GM23338 (cell line): Measurements from ENCODE around the gene H2AZ2. TPM values are rescaled to one million over a fixed set of nuclear protein-coding genes. Genes with fewer than 3 reads are reported as not detected.
"Not testable (repeated sequence)": the region's sequence is repeated elsewhere in the genome, so short reads cannot be mapped to it uniquely, and the experiment has no call there.

Source experiments
- ATAC-seq: fragments of 200-7000 bp; cut with Tn5 transposase; 3 replicates; pipeline ENCODE4 v1.9.1; 2020
- DNase-seq: peaks from one replicate; pipeline ENCODE4 v3.0.0-alpha.2; 2015; ENCODE audit warnings: low spot score
- H2AFZ ChIP-seq: fragments of 200-600 bp; sonication (generic); 2 replicates; pipeline ENCODE4 v1.8.0; 2016; ENCODE audit warnings: antibody characterized with exemption, mild to moderate bottlenecking, moderate library complexity
- H3F3A ChIP-seq: fragments of 200-600 bp; sonication (generic); replicated peaks from 2 replicates; pipeline ENCODE4 v1.8.0; 2017; ENCODE audit warnings: antibody characterized with exemption, mixed run types, low read depth
- H3K27ac ChIP-seq: fragments of 200-600 bp; sonication (generic); 2 replicates; pipeline ENCODE4 v1.6.1; 2016; ENCODE audit warnings: low read depth
- H3K27me3 ChIP-seq: fragments of 200-600 bp; sonication (generic); 2 replicates; pipeline ENCODE4 v1.8.0; 2016; ENCODE audit warnings: mild to moderate bottlenecking, mixed run types, moderate library complexity; ENCODE audit not compliant: insufficient read depth
- H3K36me3 ChIP-seq: fragments of 200-600 bp; sonication (generic); 2 replicates; pipeline ENCODE4 v1.8.0; 2016; ENCODE audit warnings: mild to moderate bottlenecking; ENCODE audit not compliant: insufficient read depth
- H3K4me1 ChIP-seq: fragments of 200-600 bp; sonication (generic); 2 replicates; pipeline ENCODE4 v1.8.0; 2016; ENCODE audit warnings: mild to moderate bottlenecking, moderate library complexity; ENCODE audit not compliant: insufficient read depth
- H3K4me2 ChIP-seq: fragments of 200-600 bp; sonication (generic); 2 replicates; pipeline ENCODE4 v1.7.1; 2017; ENCODE audit warnings: mixed run types
- H3K4me3 ChIP-seq: fragments of 200-600 bp; sonication (generic); 2 replicates; pipeline ENCODE4 v1.6.1; 2016; ENCODE audit warnings: mixed run types
- H3K79me2 ChIP-seq: fragments of 200-600 bp; sonication (generic); replicated peaks from 2 replicates; pipeline ENCODE4 v1.8.0; 2017; ENCODE audit warnings: mild to moderate bottlenecking; ENCODE audit not compliant: insufficient read depth
- H3K9me2 ChIP-seq: fragments of 200-600 bp; sonication (generic); 2 replicates; pipeline ENCODE4 v1.8.0; 2017; ENCODE audit not compliant: insufficient read depth
- H4K20me1 ChIP-seq: fragments of 200-600 bp; sonication (generic); replicated peaks from 2 replicates; pipeline ENCODE4 v1.8.0; 2017; ENCODE audit warnings: mild to moderate bottlenecking; ENCODE audit not compliant: insufficient read depth
- H3K27ac Mint-ChIP-seq: 2 replicates; pipeline ENCODE4 v1.8.0; 2020; ENCODE audit warnings: inconsistent platforms, mild to moderate bottlenecking, moderate library complexity, mixed read lengths
- H3K27me3 Mint-ChIP-seq: 3 replicates; pipeline ENCODE4 v1.8.0; 2022; ENCODE audit warnings: low read depth, mild to moderate bottlenecking, moderate library complexity, mixed read lengths, inconsistent platforms; ENCODE audit not compliant: insufficient read depth, poor library complexity
- H3K36me3 Mint-ChIP-seq: 3 replicates; pipeline ENCODE4 v1.8.0; 2021; ENCODE audit warnings: low read depth, mild to moderate bottlenecking, inconsistent platforms, moderate library complexity, mixed read lengths
- H3K4me1 Mint-ChIP-seq: 3 replicates; pipeline ENCODE4 v1.8.0; 2020; ENCODE audit warnings: mild to moderate bottlenecking, inconsistent platforms, mixed read lengths
- H3K4me3 Mint-ChIP-seq: 3 replicates; pipeline ENCODE4 v1.8.0; 2021; ENCODE audit warnings: moderate library complexity, mild to moderate bottlenecking, inconsistent platforms, mixed read lengths
- H3K9me3 Mint-ChIP-seq: 3 replicates; pipeline ENCODE4 v1.8.0; 2020; ENCODE audit warnings: moderate library complexity, mild to moderate bottlenecking, inconsistent platforms, mixed read lengths
- CREB1 ChIP-seq: fragments of 250-450 bp; sonication (Bioruptor Pico); IDR thresholded peaks from 2 replicates; pipeline ENCODE4 v1.5.0; 2020; ENCODE audit warnings: low read depth, mild to moderate bottlenecking, moderate library complexity
- NANOG ChIP-seq: IDR thresholded peaks from 2 replicates; pipeline ENCODE4 v1.6.1; 2016; ENCODE audit warnings: antibody characterized with exemption, borderline replicate concordance
- ZNF114 ChIP-seq: fragments of 250-450 bp; sonication (Bioruptor Pico); IDR thresholded peaks from 2 replicates; pipeline ENCODE4 v1.5.0; 2020; ENCODE audit warnings: mild to moderate bottlenecking, moderate library complexity
- ZNF331 ChIP-seq: fragments of 250-450 bp; sonication (Bioruptor Pico); IDR thresholded peaks from 2 replicates; pipeline ENCODE4 v1.5.0; 2020; ENCODE audit warnings: low read depth, mild to moderate bottlenecking, moderate library complexity
- polyA plus RNA-seq: library from polyadenylated mRNA; unstranded; fragments of >200 nt; fragmentation: Nextera tagmentation; extraction: Ambion mirVana; gene quantifications from 2 replicates; pipeline ENCODE4 v1.2.1, GENCODE V29; 2016
- total RNA-seq: library from RNA; depleted of rRNA; stranded (reverse); fragments of >200 nt; shearing (Covaris generic); gene quantifications from 2 replicates; pipeline ENCODE4 v1.2.3, GENCODE V29; 2014
- TF ChIP-seq, protein P1 (sequence below): fragments of 250-450 bp; sonication (Bioruptor Pico); IDR thresholded peaks from 2 replicates; pipeline ENCODE4 v1.5.0; 2020; ENCODE audit warnings: mild to moderate bottlenecking, moderate library complexity
- TF ChIP-seq, protein P2 (sequence below): IDR thresholded peaks from one replicate; pipeline ENCODE4 v1.6.1; 2018; ENCODE audit warnings: antibody characterized with exemption; ENCODE audit not compliant: unreplicated experiment
- TF ChIP-seq, protein P3 (sequence below), 2 experiments: fragments of 200-600 bp in 1 of 2; sonication (generic) in 1 of 2; conservative IDR thresholded peaks; 2 replicates each; pipeline versions ENCODE4 v1.5.1 to v1.6.1; 2016 to 2017; ENCODE audit warnings: antibody characterized with exemption in 2 of 2, low read depth in 2 of 2, mild to moderate bottlenecking in 2 of 2, moderate library complexity in 1 of 2

Gene H2AZ2
- total and polyA plus RNA-seq, 2 experiments from 2014 or later = 215 to 390 TPM

GRCh38 chr7:44846816-44847508, 925 bp downstream of the H2AZ2 start:
- DNase-seq (no peak), ATAC-seq (no peak)
- H3K36me3 Mint-ChIP-seq = peaks cover 11% of the 10 kb centered on the region
- peaks cover 6% of the 10 kb centered on the region for H3K27me3 Mint-ChIP-seq
- H3K4me1 Mint-ChIP-seq = peaks cover 13% of the 10 kb centered on the region
- no peak for TF ChIP-seq ZNF331 (CRISPR knock-in tag)
- TF ChIP-seq, protein P1, sequence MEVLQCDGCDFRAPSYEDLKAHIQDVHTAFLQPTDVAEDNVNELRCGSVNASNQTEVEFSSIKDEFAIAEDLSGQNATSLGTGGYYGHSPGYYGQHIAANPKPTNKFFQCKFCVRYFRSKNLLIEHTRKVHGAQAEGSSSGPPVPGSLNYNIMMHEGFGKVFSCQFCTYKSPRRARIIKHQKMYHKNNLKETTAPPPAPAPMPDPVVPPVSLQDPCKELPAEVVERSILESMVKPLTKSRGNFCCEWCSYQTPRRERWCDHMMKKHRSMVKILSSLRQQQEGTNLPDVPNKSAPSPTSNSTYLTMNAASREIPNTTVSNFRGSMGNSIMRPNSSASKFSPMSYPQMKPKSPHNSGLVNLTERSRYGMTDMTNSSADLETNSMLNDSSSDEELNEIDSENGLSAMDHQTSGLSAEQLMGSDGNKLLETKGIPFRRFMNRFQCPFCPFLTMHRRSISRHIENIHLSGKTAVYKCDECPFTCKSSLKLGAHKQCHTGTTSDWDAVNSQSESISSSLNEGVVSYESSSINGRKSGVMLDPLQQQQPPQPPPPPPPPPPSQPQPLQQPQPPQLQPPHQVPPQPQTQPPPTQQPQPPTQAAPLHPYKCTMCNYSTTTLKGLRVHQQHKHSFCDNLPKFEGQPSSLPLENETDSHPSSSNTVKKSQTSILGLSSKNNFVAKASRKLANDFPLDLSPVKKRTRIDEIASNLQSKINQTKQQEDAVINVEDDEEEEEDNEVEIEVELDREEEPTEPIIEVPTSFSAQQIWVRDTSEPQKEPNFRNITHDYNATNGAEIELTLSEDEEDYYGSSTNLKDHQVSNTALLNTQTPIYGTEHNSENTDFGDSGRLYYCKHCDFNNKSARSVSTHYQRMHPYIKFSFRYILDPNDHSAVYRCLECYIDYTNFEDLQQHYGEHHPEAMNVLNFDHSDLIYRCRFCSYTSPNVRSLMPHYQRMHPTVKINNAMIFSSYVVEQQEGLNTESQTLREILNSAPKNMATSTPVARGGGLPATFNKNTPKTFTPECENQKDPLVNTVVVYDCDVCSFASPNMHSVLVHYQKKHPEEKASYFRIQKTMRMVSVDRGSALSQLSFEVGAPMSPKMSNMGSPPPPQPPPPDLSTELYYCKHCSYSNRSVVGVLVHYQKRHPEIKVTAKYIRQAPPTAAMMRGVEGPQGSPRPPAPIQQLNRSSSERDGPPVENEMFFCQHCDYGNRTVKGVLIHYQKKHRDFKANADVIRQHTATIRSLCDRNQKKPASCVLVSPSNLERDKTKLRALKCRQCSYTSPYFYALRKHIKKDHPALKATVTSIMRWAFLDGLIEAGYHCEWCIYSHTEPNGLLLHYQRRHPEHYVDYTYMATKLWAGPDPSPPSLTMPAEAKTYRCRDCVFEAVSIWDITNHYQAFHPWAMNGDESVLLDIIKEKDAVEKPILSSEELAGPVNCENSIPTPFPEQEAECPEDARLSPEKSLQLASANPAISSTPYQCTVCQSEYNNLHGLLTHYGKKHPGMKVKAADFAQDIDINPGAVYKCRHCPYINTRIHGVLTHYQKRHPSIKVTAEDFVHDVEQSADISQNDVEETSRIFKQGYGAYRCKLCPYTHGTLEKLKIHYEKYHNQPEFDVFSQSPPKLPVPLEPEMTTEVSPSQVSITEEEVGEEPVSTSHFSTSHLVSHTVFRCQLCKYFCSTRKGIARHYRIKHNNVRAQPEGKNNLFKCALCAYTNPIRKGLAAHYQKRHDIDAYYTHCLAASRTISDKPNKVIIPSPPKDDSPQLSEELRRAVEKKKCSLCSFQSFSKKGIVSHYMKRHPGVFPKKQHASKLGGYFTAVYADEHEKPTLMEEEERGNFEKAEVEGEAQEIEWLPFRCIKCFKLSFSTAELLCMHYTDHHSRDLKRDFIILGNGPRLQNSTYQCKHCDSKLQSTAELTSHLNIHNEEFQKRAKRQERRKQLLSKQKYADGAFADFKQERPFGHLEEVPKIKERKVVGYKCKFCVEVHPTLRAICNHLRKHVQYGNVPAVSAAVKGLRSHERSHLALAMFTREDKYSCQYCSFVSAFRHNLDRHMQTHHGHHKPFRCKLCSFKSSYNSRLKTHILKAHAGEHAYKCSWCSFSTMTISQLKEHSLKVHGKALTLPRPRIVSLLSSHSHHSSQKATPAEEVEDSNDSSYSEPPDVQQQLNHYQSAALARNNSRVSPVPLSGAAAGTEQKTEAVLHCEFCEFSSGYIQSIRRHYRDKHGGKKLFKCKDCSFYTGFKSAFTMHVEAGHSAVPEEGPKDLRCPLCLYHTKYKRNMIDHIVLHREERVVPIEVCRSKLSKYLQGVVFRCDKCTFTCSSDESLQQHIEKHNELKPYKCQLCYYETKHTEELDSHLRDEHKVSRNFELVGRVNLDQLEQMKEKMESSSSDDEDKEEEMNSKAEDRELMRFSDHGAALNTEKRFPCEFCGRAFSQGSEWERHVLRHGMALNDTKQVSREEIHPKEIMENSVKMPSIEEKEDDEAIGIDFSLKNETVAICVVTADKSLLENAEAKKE (CRISPR knock-in tag) = no peak
- TF ChIP-seq, protein P2, sequence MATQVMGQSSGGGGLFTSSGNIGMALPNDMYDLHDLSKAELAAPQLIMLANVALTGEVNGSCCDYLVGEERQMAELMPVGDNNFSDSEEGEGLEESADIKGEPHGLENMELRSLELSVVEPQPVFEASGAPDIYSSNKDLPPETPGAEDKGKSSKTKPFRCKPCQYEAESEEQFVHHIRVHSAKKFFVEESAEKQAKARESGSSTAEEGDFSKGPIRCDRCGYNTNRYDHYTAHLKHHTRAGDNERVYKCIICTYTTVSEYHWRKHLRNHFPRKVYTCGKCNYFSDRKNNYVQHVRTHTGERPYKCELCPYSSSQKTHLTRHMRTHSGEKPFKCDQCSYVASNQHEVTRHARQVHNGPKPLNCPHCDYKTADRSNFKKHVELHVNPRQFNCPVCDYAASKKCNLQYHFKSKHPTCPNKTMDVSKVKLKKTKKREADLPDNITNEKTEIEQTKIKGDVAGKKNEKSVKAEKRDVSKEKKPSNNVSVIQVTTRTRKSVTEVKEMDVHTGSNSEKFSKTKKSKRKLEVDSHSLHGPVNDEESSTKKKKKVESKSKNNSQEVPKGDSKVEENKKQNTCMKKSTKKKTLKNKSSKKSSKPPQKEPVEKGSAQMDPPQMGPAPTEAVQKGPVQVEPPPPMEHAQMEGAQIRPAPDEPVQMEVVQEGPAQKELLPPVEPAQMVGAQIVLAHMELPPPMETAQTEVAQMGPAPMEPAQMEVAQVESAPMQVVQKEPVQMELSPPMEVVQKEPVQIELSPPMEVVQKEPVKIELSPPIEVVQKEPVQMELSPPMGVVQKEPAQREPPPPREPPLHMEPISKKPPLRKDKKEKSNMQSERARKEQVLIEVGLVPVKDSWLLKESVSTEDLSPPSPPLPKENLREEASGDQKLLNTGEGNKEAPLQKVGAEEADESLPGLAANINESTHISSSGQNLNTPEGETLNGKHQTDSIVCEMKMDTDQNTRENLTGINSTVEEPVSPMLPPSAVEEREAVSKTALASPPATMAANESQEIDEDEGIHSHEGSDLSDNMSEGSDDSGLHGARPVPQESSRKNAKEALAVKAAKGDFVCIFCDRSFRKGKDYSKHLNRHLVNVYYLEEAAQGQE = no peak
- TF ChIP-seq NANOG = no peak
- TF ChIP-seq, protein P3, sequence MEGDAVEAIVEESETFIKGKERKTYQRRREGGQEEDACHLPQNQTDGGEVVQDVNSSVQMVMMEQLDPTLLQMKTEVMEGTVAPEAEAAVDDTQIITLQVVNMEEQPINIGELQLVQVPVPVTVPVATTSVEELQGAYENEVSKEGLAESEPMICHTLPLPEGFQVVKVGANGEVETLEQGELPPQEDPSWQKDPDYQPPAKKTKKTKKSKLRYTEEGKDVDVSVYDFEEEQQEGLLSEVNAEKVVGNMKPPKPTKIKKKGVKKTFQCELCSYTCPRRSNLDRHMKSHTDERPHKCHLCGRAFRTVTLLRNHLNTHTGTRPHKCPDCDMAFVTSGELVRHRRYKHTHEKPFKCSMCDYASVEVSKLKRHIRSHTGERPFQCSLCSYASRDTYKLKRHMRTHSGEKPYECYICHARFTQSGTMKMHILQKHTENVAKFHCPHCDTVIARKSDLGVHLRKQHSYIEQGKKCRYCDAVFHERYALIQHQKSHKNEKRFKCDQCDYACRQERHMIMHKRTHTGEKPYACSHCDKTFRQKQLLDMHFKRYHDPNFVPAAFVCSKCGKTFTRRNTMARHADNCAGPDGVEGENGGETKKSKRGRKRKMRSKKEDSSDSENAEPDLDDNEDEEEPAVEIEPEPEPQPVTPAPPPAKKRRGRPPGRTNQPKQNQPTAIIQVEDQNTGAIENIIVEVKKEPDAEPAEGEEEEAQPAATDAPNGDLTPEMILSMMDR (conservative IDR thresholded peaks at IDR 0.05; ENCODE audit: low read depth in 2 of 2) = no peak
- no peak for TF ChIP-seq ZNF114
- TF ChIP-seq CREB1 (CRISPR knock-in tag) = no peak
- H3K27me3 ChIP-seq = no peaks in the 10 kb centered on the region
- peaks cover 10% of the 10 kb centered on the region; the same call in 1 of the 2 replicates for H3K4me1 ChIP-seq
- peaks cover 3% of the 10 kb centered on the region; the same call in 1 of the 2 replicates for H3K36me3 ChIP-seq
- H3K4me2 ChIP-seq = peak overlapping the region; percentile 89
- H4K20me1 ChIP-seq = peaks cover 37% of the 10 kb centered on the region
- no peaks in the 10 kb centered on the region for H3K9me2 ChIP-seq
- peak overlapping the region; percentile 91 for H3K27ac ChIP-seq
- H3F3A ChIP-seq = peaks cover 11% of the 10 kb centered on the region
- H2AFZ ChIP-seq = no peak overlapping the region
- peaks cover 62% of the 10 kb centered on the region for H3K79me2 ChIP-seq
- H3K4me3 Mint-ChIP-seq = peak overlapping the region; percentile 95
- no peaks in the 10 kb centered on the region; the same call in 1 of the 3 replicates for H3K9me3 Mint-ChIP-seq
- peak overlapping the region; percentile 97 for H3K27ac Mint-ChIP-seq
- peak overlapping the region; percentile 94 for H3K4me3 ChIP-seq

GRCh38 chr7:44846390-44846789, 1.5 kb downstream of the H2AZ2 start:
- not testable (repeated sequence) for H3K27me3 ChIP-seq, H3K27ac Mint-ChIP-seq, ATAC-seq, DNase-seq, H3K27me3 Mint-ChIP-seq, H3K27ac ChIP-seq, H3K9me3 Mint-ChIP-seq, H2AFZ ChIP-seq, H3K36me3 ChIP-seq, H3K4me1 ChIP-seq, H3K9me2 ChIP-seq
- peaks cover 16% of the 10 kb centered on the region for H3K36me3 Mint-ChIP-seq
- H3K4me1 Mint-ChIP-seq = peaks cover 13% of the 10 kb centered on the region
- Histone ChIP-seq H3K4me2 (peak overlapping the region; percentile 89), H3F3A (peaks cover 11% of the 10 kb centered on the region), H3K79me2 (peaks cover 68% of the 10 kb centered on the region), H3K4me3 (peak overlapping the region; percentile 94), H4K20me1 (peaks cover 42% of the 10 kb centered on the region)
- H3K4me3 Mint-ChIP-seq = peak overlapping the region; percentile 95
